Mucosa of descending colon (tissue), 3 donors: ENCODE measurements around the gene DDX56. TPM values are rescaled to one million over a fixed set of nuclear protein-coding genes. Genes with fewer than 3 reads are reported as not detected.
"Not testable (repeated sequence)": the region's sequence is repeated elsewhere in the genome, so short reads cannot be mapped to it uniquely, and the experiment has no call there.

Experiments
- ATAC-seq: fragments of 200-7000 bp; cut with Tn5 transposase; one replicate; pipeline ENCODE4 v1.9.1; 2020; ENCODE audit warnings: mild to moderate bottlenecking, moderate library complexity
- DNase-seq, 3 donors: peaks; one replicate each; pipeline ENCODE4 v3.0.0-alpha.2; 2020
- H3K36me3 ChIP-seq: fragments of 200-600 bp; one replicate; pipeline ENCODE4 v1.8.0; 2021; ENCODE audit warnings: low read depth, mild to moderate bottlenecking
- H3K4me1 ChIP-seq: fragments of 200-600 bp; one replicate; pipeline ENCODE4 v1.8.0; 2021; ENCODE audit warnings: low read depth, mild to moderate bottlenecking
- H3K4me3 ChIP-seq: fragments of 200-600 bp; one replicate; pipeline ENCODE4 v1.8.0; 2021; ENCODE audit warnings: mild to moderate bottlenecking
- H3K9me3 ChIP-seq: fragments of 200-600 bp; one replicate; pipeline ENCODE4 v1.8.0; 2021; ENCODE audit warnings: mild to moderate bottlenecking
- CTCF ChIP-seq: fragments of 200-600 bp; IDR thresholded peaks from one replicate; pipeline ENCODE4 v1.8.0; 2022; ENCODE audit warnings: antibody characterized with exemption, mild to moderate bottlenecking
- intact Hi-C, 2 donors: fragments of 100-400 bp; cut with DNase I in 1 of 2; cut with micrococcal nuclease in 1 of 2; formaldehyde crosslinking; loops; one replicate each; pipeline versions ENCODE4 v1.11.0 to v1.11.1; 2022; cut with DNase I, micrococcal nuclease
- total RNA-seq, 3 donors: library from RNA; stranded (reverse); fragmentation: NEBNext Ultra II Directional in 2 of 3; extraction: Animal tissue kit (Norgen Biotek cat#: 25700) in 2 of 3; gene quantifications; one replicate each; pipeline versions ENCODE4 v1.2.1 to v1.2.4, GENCODE V29; 2021 to 2023
- donor health status: DM: no; HTN: no; CAD: no; lungs with moderate emphysema.
- donor health status: DM: no; HTN: no; CAD: no.
- donor health status: DM: no; HTN: yes; CAD: no.

Gene DDX56
- total RNA-seq, 3 donors from 2014 or later, result 50.7 to 60.6 (median 60.0) TPM

- peaks cover 10% of the 10 kb centered on the region for H3K4me1 ChIP-seq
- TF ChIP-seq CTCF, result no peak
- no peak for DNase-seq
- no peaks in the 10 kb centered on the region for H3K9me3 ChIP-seq
- H3K4me3 ChIP-seq, result no peak overlapping the region
- H3K36me3 ChIP-seq, result no peaks in the 10 kb centered on the region
- ATAC-seq, result no peak
- intact Hi-C loops, result no loop called here
Observed at GRCh38 chr7:44557485-44557884, 16.2 kb downstream of the DDX56 start.

- H3K4me1 ChIP-seq, result no peaks in the 10 kb centered on the region
- H3K9me3 ChIP-seq, result no peaks in the 10 kb centered on the region
- ATAC-seq (no peak), DNase-seq (no peak)
- intact Hi-C loops, result no loop called here
- H3K36me3 ChIP-seq, result no peaks in the 10 kb centered on the region
- no peak overlapping the region for H3K4me3 ChIP-seq
- TF ChIP-seq CTCF, result no peak
Observed at GRCh38 chr7:44555350-44555749, 18.4 kb downstream of the DDX56 start.

- H3K9me3 ChIP-seq, H3K4me3 ChIP-seq, DNase-seq, H3K36me3 ChIP-seq, ATAC-seq, intact Hi-C loops, H3K4me1 ChIP-seq: not testable (repeated sequence)
Observed at GRCh38 chr7:44552473-44553005, 21.2 kb downstream of the DDX56 start.

- TF ChIP-seq CTCF, result no peak
- intact Hi-C loops, result no loop called here
- no peaks in the 10 kb centered on the region for H3K4me1 ChIP-seq
- H3K9me3 ChIP-seq, result no peaks in the 10 kb centered on the region
- no peak for DNase-seq
- H3K36me3 ChIP-seq, result no peaks in the 10 kb centered on the region
- H3K4me3 ChIP-seq, result no peak overlapping the region
- no peak for ATAC-seq
Observed at GRCh38 chr7:44549457-44549856, 24.3 kb downstream of the DDX56 start.

GRCh38 chr7:44548893-44549292, 24.8 kb downstream of the DDX56 start:
- Histone ChIP-seq H3K9me3 (no peaks in the 10 kb centered on the region), H3K36me3 (no peaks in the 10 kb centered on the region), H3K4me3 (no peak overlapping the region), H3K4me1 (no peaks in the 10 kb centered on the region)
- DNase-seq (no peak), ATAC-seq (no peak)
- no peak for TF ChIP-seq CTCF
- intact Hi-C loops, result no loop called here

GRCh38 chr7:44547536-44548231, 26.0 kb downstream of the DDX56 start:
- intact Hi-C loops, result no loop called here
- Histone ChIP-seq H3K9me3 (no peaks in the 10 kb centered on the region), H3K36me3 (no peaks in the 10 kb centered on the region), H3K4me3 (no peak overlapping the region), H3K4me1 (peaks cover 3% of the 10 kb centered on the region)
- ATAC-seq, result peak; percentile 65
- DNase-seq, result no peak
- no peak for TF ChIP-seq CTCF
